ENCODE results near the gene STH.

DNA sequence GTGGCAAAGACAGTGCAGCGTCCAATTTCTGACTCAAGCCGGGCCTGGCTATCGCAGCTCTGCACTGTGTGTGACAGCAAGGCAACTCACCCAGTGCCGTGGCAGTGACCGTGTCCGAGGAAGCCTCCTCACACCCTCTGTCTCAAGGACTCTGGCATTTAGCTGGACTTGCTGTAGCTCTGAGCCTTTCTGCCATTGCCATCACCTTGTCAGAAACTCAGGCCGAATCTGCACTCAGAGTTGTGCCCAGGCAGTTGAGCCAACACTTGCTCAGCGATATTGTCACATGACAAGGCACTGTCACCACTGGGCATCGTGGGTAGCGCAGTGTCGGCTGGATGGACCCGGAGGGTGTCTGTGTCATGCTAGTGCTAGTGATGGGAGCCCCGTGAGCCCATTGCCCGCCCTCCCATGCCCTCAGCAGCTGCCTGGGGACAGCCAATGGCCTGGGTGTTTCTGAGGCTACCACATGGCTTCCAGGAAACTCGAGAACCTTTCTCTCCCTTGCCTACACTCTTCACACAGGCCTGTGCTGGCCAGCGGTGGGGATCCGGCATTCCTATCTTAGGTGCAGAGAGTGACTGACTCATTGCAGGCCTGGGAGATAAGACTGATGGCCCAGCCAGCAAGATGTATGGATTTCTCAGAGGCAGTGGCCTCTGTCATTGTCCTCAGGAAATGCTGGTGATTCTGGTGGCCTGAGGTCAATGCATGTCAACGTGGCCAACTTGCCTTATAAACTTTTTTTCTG lies 22.1 kb upstream of the STH start:
- TF ChIP-seq, protein P1, sequence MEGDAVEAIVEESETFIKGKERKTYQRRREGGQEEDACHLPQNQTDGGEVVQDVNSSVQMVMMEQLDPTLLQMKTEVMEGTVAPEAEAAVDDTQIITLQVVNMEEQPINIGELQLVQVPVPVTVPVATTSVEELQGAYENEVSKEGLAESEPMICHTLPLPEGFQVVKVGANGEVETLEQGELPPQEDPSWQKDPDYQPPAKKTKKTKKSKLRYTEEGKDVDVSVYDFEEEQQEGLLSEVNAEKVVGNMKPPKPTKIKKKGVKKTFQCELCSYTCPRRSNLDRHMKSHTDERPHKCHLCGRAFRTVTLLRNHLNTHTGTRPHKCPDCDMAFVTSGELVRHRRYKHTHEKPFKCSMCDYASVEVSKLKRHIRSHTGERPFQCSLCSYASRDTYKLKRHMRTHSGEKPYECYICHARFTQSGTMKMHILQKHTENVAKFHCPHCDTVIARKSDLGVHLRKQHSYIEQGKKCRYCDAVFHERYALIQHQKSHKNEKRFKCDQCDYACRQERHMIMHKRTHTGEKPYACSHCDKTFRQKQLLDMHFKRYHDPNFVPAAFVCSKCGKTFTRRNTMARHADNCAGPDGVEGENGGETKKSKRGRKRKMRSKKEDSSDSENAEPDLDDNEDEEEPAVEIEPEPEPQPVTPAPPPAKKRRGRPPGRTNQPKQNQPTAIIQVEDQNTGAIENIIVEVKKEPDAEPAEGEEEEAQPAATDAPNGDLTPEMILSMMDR (IDR thresholded peaks at IDR 0.05; ENCODE audit: low read depth, low read length, poor library complexity, severe bottlenecking): no peak
- TF ChIP-seq EZH2phosphoT487 (IDR thresholded peaks at IDR 0.05; ENCODE audit: borderline replicate concordance, low read length): no peak
